ENCODE measurements around the gene TEX22. TPM values are rescaled to one million over a fixed set of nuclear protein-coding genes. Genes with fewer than 3 reads are reported as not detected.

Gene TEX22
- total and polyA plus RNA-seq, 2 experiments from 2014 or later: 0.21 TPM

- 0 out of 2 replicates have a peak, but pooled peaks cover 6% of the 10 kb centered on the region for H3F3A ChIP-seq (replicated peaks; ENCODE audit: low read depth)
- no peak overlapping the region for H3K4me3 ChIP-seq
- Mint-ChIP-seq H3K27me3 (ENCODE audit: insufficient read depth, low read depth, poor library complexity) (peaks cover 14% of the 10 kb centered on the region), H3K4me3 (no peak overlapping the region), H3K27ac (no peak overlapping the region; the same call in 1 of the 2 replicates), H3K36me3 (ENCODE audit: low read depth) (peaks cover 32% of the 10 kb centered on the region), H3K9me3 (no peaks in the 10 kb centered on the region), H3K4me1 (0 out of 3 replicates have a peak, but pooled peaks cover 3% of the 10 kb centered on the region)
- no peaks in the 10 kb centered on the region for H3K27me3 ChIP-seq (ENCODE audit: insufficient read depth)
- no peak overlapping the region for H3K4me2 ChIP-seq
- DNase-seq (ENCODE audit: low spot score) (peak; percentile 88), ATAC-seq (peak; percentile 92)
- TF ChIP-seq NANOG (IDR thresholded peaks at IDR 0.05; ENCODE audit: borderline replicate concordance): no peak
- TF ChIP-seq EZH2phosphoT487 (IDR thresholded peaks at IDR 0.05; ENCODE audit: unreplicated experiment): no peak
- TF ChIP-seq EZH2 (IDR thresholded peaks at IDR 0.05; ENCODE audit: low read depth, unreplicated experiment): no peak
- TF ChIP-seq, protein P1, sequence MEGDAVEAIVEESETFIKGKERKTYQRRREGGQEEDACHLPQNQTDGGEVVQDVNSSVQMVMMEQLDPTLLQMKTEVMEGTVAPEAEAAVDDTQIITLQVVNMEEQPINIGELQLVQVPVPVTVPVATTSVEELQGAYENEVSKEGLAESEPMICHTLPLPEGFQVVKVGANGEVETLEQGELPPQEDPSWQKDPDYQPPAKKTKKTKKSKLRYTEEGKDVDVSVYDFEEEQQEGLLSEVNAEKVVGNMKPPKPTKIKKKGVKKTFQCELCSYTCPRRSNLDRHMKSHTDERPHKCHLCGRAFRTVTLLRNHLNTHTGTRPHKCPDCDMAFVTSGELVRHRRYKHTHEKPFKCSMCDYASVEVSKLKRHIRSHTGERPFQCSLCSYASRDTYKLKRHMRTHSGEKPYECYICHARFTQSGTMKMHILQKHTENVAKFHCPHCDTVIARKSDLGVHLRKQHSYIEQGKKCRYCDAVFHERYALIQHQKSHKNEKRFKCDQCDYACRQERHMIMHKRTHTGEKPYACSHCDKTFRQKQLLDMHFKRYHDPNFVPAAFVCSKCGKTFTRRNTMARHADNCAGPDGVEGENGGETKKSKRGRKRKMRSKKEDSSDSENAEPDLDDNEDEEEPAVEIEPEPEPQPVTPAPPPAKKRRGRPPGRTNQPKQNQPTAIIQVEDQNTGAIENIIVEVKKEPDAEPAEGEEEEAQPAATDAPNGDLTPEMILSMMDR (conservative IDR thresholded peaks at IDR 0.05; ENCODE audit: low read depth in 2 of 2): peak; percentile 65 to 75
- no peak for TF ChIP-seq JUNB (IDR thresholded peaks at IDR 0.05; ENCODE audit: unreplicated experiment)
- peaks cover 5% of the 10 kb centered on the region; the same call in 1 of the 2 replicates for H3K79me2 ChIP-seq (replicated peaks; ENCODE audit: insufficient read depth)
- peaks cover 10% of the 10 kb centered on the region for H3K36me3 ChIP-seq (ENCODE audit: insufficient read depth)
- H3K9me2 ChIP-seq (ENCODE audit: insufficient read depth): no peaks in the 10 kb centered on the region
- no peak overlapping the region for H2AFZ ChIP-seq
- no peaks in the 10 kb centered on the region for H3K4me1 ChIP-seq (ENCODE audit: insufficient read depth)
- H4K20me1 ChIP-seq (replicated peaks; ENCODE audit: insufficient read depth): peaks cover 20% of the 10 kb centered on the region
- H3K27ac ChIP-seq (ENCODE audit: low read depth): no peak overlapping the region
Observed at GRCh38 chr14:105448706-105449111, 50.4 kb downstream of the TEX22 start.

GRCh38 chr14:105449276-105450122, 51.2 kb downstream of the TEX22 start:
- Mint-ChIP-seq H3K27me3 (ENCODE audit: insufficient read depth, low read depth, poor library complexity) (peaks cover 13% of the 10 kb centered on the region), H3K9me3 (no peaks in the 10 kb centered on the region), H3K36me3 (ENCODE audit: low read depth) (peaks cover 39% of the 10 kb centered on the region), H3K27ac (no peak overlapping the region), H3K4me3 (no peak overlapping the region), H3K4me1 (0 out of 3 replicates have a peak, but pooled peaks cover 3% of the 10 kb centered on the region)
- H4K20me1 ChIP-seq (replicated peaks; ENCODE audit: insufficient read depth): peaks cover 16% of the 10 kb centered on the region
- no peak overlapping the region for H3K4me2 ChIP-seq
- H3K79me2 ChIP-seq (replicated peaks; ENCODE audit: insufficient read depth): peaks cover 5% of the 10 kb centered on the region; the same call in 1 of the 2 replicates
- no peaks in the 10 kb centered on the region for H3K4me1 ChIP-seq (ENCODE audit: insufficient read depth)
- TF ChIP-seq JUNB (IDR thresholded peaks at IDR 0.05; ENCODE audit: unreplicated experiment) (no peak), NANOG (IDR thresholded peaks at IDR 0.05; ENCODE audit: borderline replicate concordance) (no peak), CREB1 (CRISPR knock-in tag; IDR thresholded peaks at IDR 0.05; ENCODE audit: low read depth) (no peak), ETS1 (IDR thresholded peaks at IDR 0.05) (no peak), STAT1 (IDR thresholded peaks at IDR 0.05; ENCODE audit: unreplicated experiment) (no peak), POLR2AphosphoS5 (IDR thresholded peaks at IDR 0.05; ENCODE audit: low read depth) (no peak), ZNF331 (CRISPR knock-in tag; IDR thresholded peaks at IDR 0.05; ENCODE audit: low read depth) (no peak), ZNF114 (CRISPR knock-in tag; IDR thresholded peaks at IDR 0.05) (no peak)
- TF ChIP-seq, protein P1 (conservative IDR thresholded peaks at IDR 0.05; ENCODE audit: low read depth in 2 of 2): no peak
- ATAC-seq: no peak
- H3K36me3 ChIP-seq (ENCODE audit: insufficient read depth): peaks cover 10% of the 10 kb centered on the region
- H3F3A ChIP-seq (replicated peaks; ENCODE audit: low read depth): 0 out of 2 replicates have a peak, but pooled peaks cover 10% of the 10 kb centered on the region
- no peaks in the 10 kb centered on the region for H3K27me3 ChIP-seq (ENCODE audit: insufficient read depth)
- no peak overlapping the region for H3K4me3 ChIP-seq
- no peak overlapping the region for H2AFZ ChIP-seq
- no peaks in the 10 kb centered on the region for H3K9me2 ChIP-seq (ENCODE audit: insufficient read depth)
- no peak for DNase-seq (ENCODE audit: low spot score)
- no peak overlapping the region for H3K27ac ChIP-seq (ENCODE audit: low read depth)
